H1 (cell line): ENCODE results near the gene LMNTD2. TPM values are rescaled to one million over a fixed set of nuclear protein-coding genes. Genes with fewer than 3 reads are reported as not detected.

Source experiments
- RNF2 ChIP-seq: fragments of 200-900, 300-1000 bp; sonication (generic); IDR thresholded peaks from 2 replicates; pipeline ENCODE4 v1.7.1; 2016; ENCODE audit warnings: borderline replicate concordance, low read depth, mild to moderate bottlenecking, antibody characterized with exemption, low read length; ENCODE audit not compliant: poor library complexity, severe bottlenecking; ENCODE audit errors: missing control alignments
- SUZ12 ChIP-seq: fragments of 200-600 bp; sonication (generic); IDR thresholded peaks from 2 replicates; pipeline ENCODE4 v1.6.1; 2012; ENCODE audit warnings: mild to moderate bottlenecking, inconsistent platforms, low read length, moderate library complexity, mixed read lengths
- polyA plus RNA-seq, 7 experiments: library from polyadenylated mRNA; depleted of rRNA in 3 of 7; stranded (reverse) in 5 of 7; unstranded in 2 of 7; fragments of >200 nt in 5 of 7; fragments of 200-250 nt in 2 of 7; gene quantifications; 1 replicate in 5 of 7; 2 replicates in 1 of 7; 4 replicates in 1 of 7; pipeline versions ENCODE4 v1.2.1 to v1.2.3, GENCODE V29; 2011 to 2013; ENCODE audit warnings: missing spikeins in 2 of 7, mixed read lengths in 2 of 7
- total RNA-seq: library from RNA; stranded (reverse); fragmentation: NEBNext Ultra II Directional; extraction: Animal tissue kit (Norgen Biotek cat#: 25700); gene quantifications from 2 replicates; pipeline ENCODE4 v1.2.1, GENCODE V29; 2021

LMNTD2 gene
- total and polyA plus RNA-seq, 2 of the 8 experiments (the other 6 are each of a cell fraction or from before 2014, with no cell fraction given) = 1.6 to 3.1 TPM

DNA sequence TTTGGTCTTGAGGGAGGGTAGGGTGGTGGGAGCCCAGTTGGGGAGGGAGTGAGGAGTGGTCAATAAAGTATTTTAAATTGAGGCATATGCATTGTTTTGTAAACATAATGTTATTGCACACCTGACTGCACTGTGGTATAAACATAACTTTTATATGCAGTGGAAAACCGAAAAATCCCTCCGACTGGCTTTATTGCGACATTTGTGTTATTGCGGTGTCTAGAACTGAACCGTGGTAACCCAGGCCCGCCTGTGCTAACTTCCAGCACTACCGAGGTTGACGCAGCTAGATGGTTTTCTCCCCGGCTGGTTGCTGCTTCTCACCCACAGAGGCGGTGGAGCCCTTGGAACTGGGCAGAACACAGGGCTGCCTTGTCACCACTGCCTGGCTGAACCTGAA, 45.9 kb downstream of the LMNTD2 start (continued):
- TF ChIP-seq RNF2 = no peak
- TF ChIP-seq SUZ12 = no peak
